Choroid plexus epithelial cell (primary cell): ENCODE data around the gene TRPM7.
A peak's percentile ranks its signal among the peaks of the same experiment; 100 is the strongest.
"Not testable (repeated sequence)": the region's sequence is repeated elsewhere in the genome, so short reads cannot be mapped to it uniquely, and the experiment has no call there.

Experiments used
- DNase-seq: peaks from one replicate; pipeline ENCODE4 v3.0.0-alpha.2; 2010; ENCODE audit warnings: low read depth
- H3K4me3 ChIP-seq: 2 replicates; pipeline ENCODE4 v1.5.1; 2011; ENCODE audit warnings: low read depth, mild to moderate bottlenecking, control low read depth, low read length, moderate library complexity
- CTCF ChIP-seq: conservative IDR thresholded peaks from 2 replicates; pipeline ENCODE4 v1.5.1; 2011; ENCODE audit warnings: low read depth, mild to moderate bottlenecking, control low read depth, inconsistent platforms, low read length, moderate library complexity

Gene TRPM7

GRCh38 chr15:50594311-50594710 lies 92.3 kb downstream of the TRPM7 start:
- no peak for DNase-seq
- H3K4me3 ChIP-seq, result no peak overlapping the region
- no peak for TF ChIP-seq CTCF

- no peak overlapping the region for H3K4me3 ChIP-seq
- no peak for TF ChIP-seq CTCF
- DNase-seq, result no peak
Measured at GRCh38 chr15:50593761-50594160, 92.8 kb downstream of the TRPM7 start.

GRCh38 chr15:50590288-50590687 lies 96.3 kb downstream of the TRPM7 start:
- no peak for DNase-seq
- TF ChIP-seq CTCF, result no peak
- no peak overlapping the region for H3K4me3 ChIP-seq

GRCh38 chr15:50577492-50577891 lies 109.1 kb downstream of the TRPM7 start:
- DNase-seq, result no peak
- no peak for TF ChIP-seq CTCF
- H3K4me3 ChIP-seq, result no peak overlapping the region

- no peak overlapping the region for H3K4me3 ChIP-seq
- no peak for TF ChIP-seq CTCF
- DNase-seq, result peak; percentile 49
Measured at GRCh38 chr15:50576166-50576565, 110.4 kb downstream of the TRPM7 start.

- DNase-seq, H3K4me3 ChIP-seq: not testable (repeated sequence)
Measured at GRCh38 chr15:50573842-50574241, 112.8 kb downstream of the TRPM7 start.

GRCh38 chr15:50563756-50564155 lies 122.8 kb downstream of the TRPM7 start:
- no peak for DNase-seq
- no peak overlapping the region for H3K4me3 ChIP-seq
- no peak for TF ChIP-seq CTCF
